Ammon's horn (tissue), 1 donor: Measurements from ENCODE around the gene B9D1.

Experiments used
- DNase-seq: peaks from one replicate; pipeline ENCODE4 v3.0.0-alpha.2; 2016; ENCODE audit warnings: low spot score

The B9D1 gene

GRCh38 chr17:19302791-19303331, 59.7 kb downstream of the B9D1 start:
- DNase-seq = no peak

GRCh38 chr17:19301973-19302372, 60.5 kb downstream of the B9D1 start:
- no peak for DNase-seq

DNA sequence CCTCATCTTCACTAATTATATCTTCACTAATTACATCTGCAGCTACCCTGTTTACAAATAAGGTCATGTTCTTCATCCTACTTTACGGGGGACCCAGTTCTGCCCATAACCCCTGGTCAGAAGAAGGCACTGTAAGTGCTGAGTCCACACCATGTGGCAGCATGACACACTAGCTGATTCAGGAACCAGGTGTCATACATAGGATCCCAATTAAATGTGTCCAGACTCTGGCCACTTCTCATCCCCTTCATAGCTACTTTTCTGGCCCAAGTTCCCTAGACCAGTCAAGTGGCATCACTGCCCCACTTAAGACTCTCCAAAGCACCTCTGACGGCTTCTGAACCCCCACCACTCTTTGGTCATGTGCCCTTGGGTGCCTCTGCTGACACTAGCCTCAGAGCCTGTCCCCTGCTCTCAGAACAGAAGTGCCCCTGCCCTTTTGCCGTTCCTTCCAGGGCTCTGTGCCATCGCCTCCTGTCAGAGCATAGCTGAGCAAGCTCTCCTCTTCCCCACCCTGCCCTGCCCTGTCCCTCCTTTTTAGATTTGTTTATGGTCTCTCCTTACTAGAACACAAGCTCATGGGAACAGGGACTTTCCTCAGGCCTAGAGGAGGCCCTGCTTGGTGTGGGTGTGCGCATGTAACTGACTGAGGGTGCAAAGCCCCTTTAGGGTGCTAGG, 61.1 kb downstream of the B9D1 start:
- DNase-seq = no peak

GRCh38 chr17:19299866-19300265, 62.7 kb downstream of the B9D1 start:
- DNase-seq = no peak

DNA sequence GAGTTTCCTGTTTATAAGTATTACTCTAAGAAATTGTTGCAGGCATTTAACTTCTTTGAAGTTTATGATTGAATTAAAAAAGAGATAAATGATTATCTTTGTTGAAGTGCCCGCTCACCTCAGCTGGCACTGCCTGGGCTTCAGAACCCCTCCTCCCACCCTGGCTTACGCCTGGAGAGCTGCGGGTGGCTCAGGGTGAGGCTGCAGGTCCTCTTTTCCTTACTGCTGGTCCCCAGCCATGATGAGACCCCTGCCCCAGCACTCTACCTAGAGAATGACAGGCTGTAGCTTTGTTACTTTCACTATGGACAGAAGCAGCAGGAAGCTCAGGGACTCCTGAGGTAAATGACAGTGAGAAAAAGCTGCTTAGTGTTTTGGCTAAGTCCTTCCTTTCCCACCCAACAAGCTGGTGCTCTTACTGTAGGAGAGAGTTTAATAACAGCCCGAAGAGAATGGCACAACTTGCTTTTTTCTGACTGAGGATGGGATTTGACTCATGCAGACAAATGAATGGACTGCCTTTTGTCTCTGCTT, 63.2 kb downstream of the B9D1 start:
- DNase-seq = no peak

GRCh38 chr17:19298569-19299213, 63.8 kb downstream of the B9D1 start:
- DNase-seq = no peak

DNA sequence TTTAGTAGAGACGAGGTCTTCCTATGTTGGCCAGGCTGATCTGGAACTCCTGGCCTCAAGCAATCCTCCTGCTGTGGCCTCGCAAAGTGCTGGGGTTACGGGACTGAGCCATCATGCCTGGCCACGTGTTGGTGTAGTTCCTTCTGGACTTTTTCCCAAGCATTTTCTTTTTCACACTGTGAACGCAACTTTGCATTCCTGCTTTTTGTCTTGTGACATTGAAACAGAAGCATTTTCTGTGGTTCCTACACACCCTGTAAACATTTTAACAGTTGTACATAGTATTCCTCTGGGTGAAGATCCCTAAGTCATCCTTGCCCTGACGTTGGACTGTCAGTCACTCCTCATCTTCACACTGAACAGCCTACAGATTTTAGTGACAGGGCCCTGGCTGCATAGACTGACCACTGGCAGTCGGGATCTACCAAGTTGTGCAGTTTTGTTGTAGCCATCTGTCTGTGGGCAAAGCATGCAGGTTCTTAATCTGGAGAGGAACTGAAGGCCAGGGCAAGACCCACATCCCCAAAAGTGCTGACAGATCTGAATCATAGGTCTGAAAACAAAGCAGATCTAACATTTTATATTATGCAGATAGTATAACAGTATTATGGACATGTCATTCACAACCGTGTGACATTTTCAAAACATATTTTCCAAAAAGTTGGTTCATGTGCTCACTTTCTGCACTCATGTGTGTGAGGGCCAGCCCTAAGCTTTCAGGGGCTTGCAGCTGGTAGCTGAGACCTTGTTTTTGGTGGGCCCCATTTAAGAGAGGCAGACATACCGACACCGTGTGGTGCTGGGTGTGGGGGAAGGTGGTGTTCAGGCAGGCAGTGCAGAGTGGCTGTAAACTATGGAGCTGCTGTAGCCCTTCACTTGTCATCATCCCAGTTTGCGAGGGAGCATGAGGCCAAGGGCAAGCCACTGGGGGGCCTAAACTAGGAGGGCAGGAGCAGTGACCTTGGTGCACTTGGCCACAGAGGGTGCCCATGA, 65.4 kb downstream of the B9D1 start:
- peak; percentile 17 for DNase-seq

DNA sequence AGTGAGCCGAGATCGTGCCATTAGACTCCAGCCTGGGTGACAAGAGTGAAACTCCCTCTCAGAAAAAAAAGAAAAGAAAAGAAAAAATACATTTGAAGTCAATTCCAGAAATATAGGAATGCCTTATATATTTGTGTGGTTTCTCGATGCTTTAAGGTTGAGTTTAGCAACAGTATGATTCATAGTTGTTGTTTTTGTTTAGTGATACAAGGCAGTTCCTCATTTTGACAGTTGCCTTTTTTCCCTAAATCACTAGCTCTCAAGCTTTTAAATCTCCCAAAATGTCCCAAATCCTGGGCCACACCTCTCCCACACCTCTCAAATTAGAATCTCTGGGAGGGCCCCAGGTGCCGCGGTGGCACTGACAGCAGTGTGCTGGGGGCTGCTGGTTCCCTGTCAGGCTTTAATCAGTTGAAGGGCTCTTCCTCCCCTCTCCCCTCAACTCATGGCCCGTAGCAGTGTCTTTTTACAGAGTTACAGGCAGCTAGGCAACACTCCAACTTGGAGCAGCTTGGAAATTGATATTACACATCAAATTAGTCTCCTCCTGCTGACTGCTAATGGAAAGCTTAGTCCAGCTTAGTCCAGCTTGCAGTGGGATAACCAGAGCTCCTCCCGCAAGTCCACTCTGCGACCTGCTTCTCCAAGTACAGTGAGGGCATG, 66.9 kb downstream of the B9D1 start:
- DNase-seq = peak; percentile 13

- DNase-seq = no peak
Measured at GRCh38 chr17:19294443-19294842, 68.1 kb downstream of the B9D1 start.
